ENCODE data around the gene CHST3.
"Not testable (repeated sequence)": the region's sequence is repeated elsewhere in the genome, so short reads cannot be mapped to it uniquely, and the experiment has no call there.

CHST3 gene

GRCh38 chr10:71959526-71959925 lies 4.7 kb upstream of the CHST3 start:
- H3K9me3 ChIP-seq (ENCODE audit: control insufficient read depth, low read length) = no peaks in the 10 kb centered on the region
- H3K36me3 ChIP-seq (ENCODE audit: control insufficient read depth, insufficient read depth, low read length) = no peaks in the 10 kb centered on the region
- H3K9ac ChIP-seq (ENCODE audit: low read length) = no peak overlapping the region
- no peak overlapping the region for H3K4me3 ChIP-seq (ENCODE audit: low read length)
- H3K27me3 ChIP-seq (ENCODE audit: control insufficient read depth, insufficient read depth, low read length) = peaks cover 28% of the 10 kb centered on the region
- H3K4me1 ChIP-seq (ENCODE audit: control insufficient read depth, insufficient read depth, low read length) = peaks cover 8% of the 10 kb centered on the region

GRCh38 chr10:71961831-71962230 lies 2.4 kb upstream of the CHST3 start:
- Histone ChIP-seq H3K4me3 (ENCODE audit: low read length) (no peak overlapping the region), H3K4me1 (ENCODE audit: control insufficient read depth, insufficient read depth, low read length) (peaks cover 15% of the 10 kb centered on the region)

GRCh38 chr10:71962901-71963300 lies 1.3 kb upstream of the CHST3 start:
- Histone ChIP-seq H3K4me1 (ENCODE audit: control insufficient read depth, insufficient read depth, low read length) (peaks cover 15% of the 10 kb centered on the region), H3K4me3 (ENCODE audit: low read length) (no peak overlapping the region), H3K9ac (ENCODE audit: low read length) (no peak overlapping the region), H3K36me3 (ENCODE audit: control insufficient read depth, insufficient read depth, low read length) (no peaks in the 10 kb centered on the region), H3K27me3 (ENCODE audit: control insufficient read depth, insufficient read depth, low read length) (peaks cover 56% of the 10 kb centered on the region), H3K9me3 (ENCODE audit: control insufficient read depth, low read length) (no peaks in the 10 kb centered on the region)

More at GRCh38 chr10:71961831-71962230, 2.4 kb upstream of the CHST3 start:
- Histone ChIP-seq H3K36me3 (ENCODE audit: control insufficient read depth, insufficient read depth, low read length) (no peaks in the 10 kb centered on the region), H3K27me3 (ENCODE audit: control insufficient read depth, insufficient read depth, low read length) (peaks cover 50% of the 10 kb centered on the region), H3K9me3 (ENCODE audit: control insufficient read depth, low read length) (no peaks in the 10 kb centered on the region), H3K9ac (ENCODE audit: low read length) (no peak overlapping the region)

GRCh38 chr10:71963351-71964097 lies 671 bp upstream of the CHST3 start:
- H3K9ac ChIP-seq (ENCODE audit: low read length) = peak overlapping the region; percentile 60
- peaks cover 56% of the 10 kb centered on the region for H3K27me3 ChIP-seq (ENCODE audit: control insufficient read depth, insufficient read depth, low read length)
- H3K4me1 ChIP-seq (ENCODE audit: control insufficient read depth, insufficient read depth, low read length) = peaks cover 15% of the 10 kb centered on the region
- no peaks in the 10 kb centered on the region for H3K9me3 ChIP-seq (ENCODE audit: control insufficient read depth, low read length)
- no peaks in the 10 kb centered on the region for H3K36me3 ChIP-seq (ENCODE audit: control insufficient read depth, insufficient read depth, low read length)
- no peak overlapping the region for H3K4me3 ChIP-seq (ENCODE audit: low read length)

GRCh38 chr10:71964743-71965515 lies 734 bp downstream of the CHST3 start:
- H3K36me3 ChIP-seq (ENCODE audit: control insufficient read depth, insufficient read depth, low read length) = no peaks in the 10 kb centered on the region
- no peaks in the 10 kb centered on the region for H3K9me3 ChIP-seq (ENCODE audit: control insufficient read depth, low read length)
- H3K27me3 ChIP-seq (ENCODE audit: control insufficient read depth, insufficient read depth, low read length) = peaks cover 61% of the 10 kb centered on the region
- H3K9ac ChIP-seq (ENCODE audit: low read length) = peak overlapping the region; percentile 60
- H3K4me3 ChIP-seq (ENCODE audit: low read length) = peak overlapping the region; percentile 40
- peaks cover 15% of the 10 kb centered on the region for H3K4me1 ChIP-seq (ENCODE audit: control insufficient read depth, insufficient read depth, low read length)

GRCh38 chr10:71965623-71966022 lies 1.4 kb downstream of the CHST3 start:
- Histone ChIP-seq H3K9me3 (ENCODE audit: control insufficient read depth, low read length) (no peaks in the 10 kb centered on the region), H3K36me3 (ENCODE audit: control insufficient read depth, insufficient read depth, low read length) (no peaks in the 10 kb centered on the region), H3K4me3 (ENCODE audit: low read length) (no peak overlapping the region), H3K27me3 (ENCODE audit: control insufficient read depth, insufficient read depth, low read length) (peaks cover 64% of the 10 kb centered on the region), H3K9ac (ENCODE audit: low read length) (no peak overlapping the region), H3K4me1 (ENCODE audit: control insufficient read depth, insufficient read depth, low read length) (peaks cover 15% of the 10 kb centered on the region)

- no peaks in the 10 kb centered on the region for H3K36me3 ChIP-seq (ENCODE audit: control insufficient read depth, insufficient read depth, low read length)
- H3K9me3 ChIP-seq (ENCODE audit: control insufficient read depth, low read length) = no peaks in the 10 kb centered on the region
- no peak overlapping the region for H3K4me3 ChIP-seq (ENCODE audit: low read length)
- no peak overlapping the region for H3K9ac ChIP-seq (ENCODE audit: low read length)
- H3K27me3 ChIP-seq (ENCODE audit: control insufficient read depth, insufficient read depth, low read length) = peaks cover 68% of the 10 kb centered on the region
- peaks cover 15% of the 10 kb centered on the region for H3K4me1 ChIP-seq (ENCODE audit: control insufficient read depth, insufficient read depth, low read length)
These were observed 2.1 kb downstream of the CHST3 start for GRCh38 chr10:71966046-71967004.

GRCh38 chr10:71967958-71968357 lies 3.8 kb downstream of the CHST3 start:
- Histone ChIP-seq H3K4me1 (ENCODE audit: control insufficient read depth, insufficient read depth, low read length) (peaks cover 15% of the 10 kb centered on the region), H3K27me3 (ENCODE audit: control insufficient read depth, insufficient read depth, low read length) (peaks cover 67% of the 10 kb centered on the region)
- not testable (repeated sequence) for H3K9ac ChIP-seq (ENCODE audit: low read length); H3K36me3 ChIP-seq (ENCODE audit: control insufficient read depth, insufficient read depth, low read length); H3K4me3 ChIP-seq (ENCODE audit: low read length); H3K9me3 ChIP-seq (ENCODE audit: control insufficient read depth, low read length)

GRCh38 chr10:71968553-71969474 lies 4.6 kb downstream of the CHST3 start:
- H3K27me3 ChIP-seq (ENCODE audit: control insufficient read depth, insufficient read depth, low read length) = peaks cover 67% of the 10 kb centered on the region
- H3K9me3 ChIP-seq (ENCODE audit: control insufficient read depth, low read length) = no peaks in the 10 kb centered on the region
- no peaks in the 10 kb centered on the region for H3K36me3 ChIP-seq (ENCODE audit: control insufficient read depth, insufficient read depth, low read length)
- no peak overlapping the region for H3K4me3 ChIP-seq (ENCODE audit: low read length)
- no peak overlapping the region for H3K9ac ChIP-seq (ENCODE audit: low read length)
- peaks cover 12% of the 10 kb centered on the region for H3K4me1 ChIP-seq (ENCODE audit: control insufficient read depth, insufficient read depth, low read length)

GRCh38 chr10:71969929-71970328 lies 5.7 kb downstream of the CHST3 start:
- no peaks in the 10 kb centered on the region for H3K36me3 ChIP-seq (ENCODE audit: control insufficient read depth, insufficient read depth, low read length)

GRCh38 chr10:71970331-71970730 lies 6.1 kb downstream of the CHST3 start:
- H3K4me3 ChIP-seq (ENCODE audit: low read length) = no peak overlapping the region
- no peaks in the 10 kb centered on the region for H3K36me3 ChIP-seq (ENCODE audit: control insufficient read depth, insufficient read depth, low read length)
- H3K27me3 ChIP-seq (ENCODE audit: control insufficient read depth, insufficient read depth, low read length) = peaks cover 63% of the 10 kb centered on the region
- no peak overlapping the region for H3K9ac ChIP-seq (ENCODE audit: low read length)
- H3K9me3 ChIP-seq (ENCODE audit: control insufficient read depth, low read length) = no peaks in the 10 kb centered on the region
- H3K4me1 ChIP-seq (ENCODE audit: control insufficient read depth, insufficient read depth, low read length) = peaks cover 3% of the 10 kb centered on the region

More at GRCh38 chr10:71969929-71970328, 5.7 kb downstream of the CHST3 start:
- peaks cover 67% of the 10 kb centered on the region for H3K27me3 ChIP-seq (ENCODE audit: control insufficient read depth, insufficient read depth, low read length)
- H3K9me3 ChIP-seq (ENCODE audit: control insufficient read depth, low read length) = no peaks in the 10 kb centered on the region
- peaks cover 4% of the 10 kb centered on the region for H3K4me1 ChIP-seq (ENCODE audit: control insufficient read depth, insufficient read depth, low read length)
- H3K4me3 ChIP-seq (ENCODE audit: low read length) = no peak overlapping the region
- H3K9ac ChIP-seq (ENCODE audit: low read length) = no peak overlapping the region
